ENCODE measurements around the gene SMOC2. TPM values are rescaled to one million over a fixed set of nuclear protein-coding genes. Genes with fewer than 3 reads are reported as not detected.
A peak's percentile ranks its signal among the peaks of the same experiment; 100 is the strongest.

SMOC2 gene
- total and polyA plus RNA-seq, 3 experiments from 2014 or later = not detected

DNA sequence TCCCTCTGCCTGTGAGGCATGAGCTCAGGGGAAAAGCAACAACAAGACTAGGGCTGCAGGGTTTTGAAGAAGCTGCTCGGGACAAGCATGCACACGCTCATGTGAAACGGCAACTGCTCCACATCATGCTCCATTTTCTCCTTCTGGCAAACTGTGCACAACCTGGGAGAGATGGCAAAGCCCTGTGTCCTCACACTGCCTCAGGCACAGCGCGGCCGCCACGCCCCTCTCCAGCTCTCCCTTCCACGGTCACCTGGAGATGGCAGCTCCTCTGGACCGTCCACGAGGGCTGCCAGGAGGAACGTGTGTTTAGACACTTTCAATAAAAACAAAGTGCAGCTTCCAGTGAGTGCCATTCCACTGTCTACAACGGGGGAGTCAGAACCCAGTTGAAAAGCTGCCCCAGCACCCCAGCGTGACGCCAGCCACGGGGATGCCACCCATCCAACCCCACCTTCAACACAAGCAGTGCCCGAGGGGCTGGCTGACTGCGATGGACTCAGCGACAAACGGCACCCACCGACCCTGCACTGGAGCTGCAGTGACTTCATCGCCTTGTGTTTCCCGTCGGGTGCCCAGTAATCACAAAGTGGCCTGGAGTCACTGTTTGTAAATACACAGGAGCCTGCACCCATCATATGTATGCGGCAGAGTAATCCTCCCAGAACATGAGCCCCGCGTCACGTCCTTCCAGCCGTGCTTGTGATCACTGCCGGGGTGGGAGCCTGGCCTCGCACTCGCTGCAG is 16.1 kb downstream of the SMOC2 start:
- CTCF ChIA-PET = no interaction called here
- H3K27ac ChIP-seq (ENCODE audit: low read depth, low read length) = no peak overlapping the region
- no peak overlapping the region for H3K27ac Mint-ChIP-seq
- H3K4me3 ChIP-seq (ENCODE audit: low read length) = no peak overlapping the region
- H3K4me1 Mint-ChIP-seq = no peaks in the 10 kb centered on the region
- no peaks in the 10 kb centered on the region for H3K27me3 ChIP-seq (ENCODE audit: insufficient read depth, low read length, poor library complexity, severe bottlenecking)
- H3K9me3 ChIP-seq (ENCODE audit: low read length) = no peaks in the 10 kb centered on the region
- DNase-seq = no peak
- H3K36me3 ChIP-seq (ENCODE audit: insufficient read depth, low read length) = no peaks in the 10 kb centered on the region
- peaks cover 0 to 2% (median 0%) of the 10 kb centered on the region in 5 donors for H3K9me3 Mint-ChIP-seq
- H3K4me1 ChIP-seq (ENCODE audit: insufficient read depth, low read length) = no peaks in the 10 kb centered on the region
- H3K36me3 Mint-ChIP-seq = peaks cover 0 to 1% (median 0%) of the 10 kb centered on the region in 3 donors
- H3K4me3 Mint-ChIP-seq = no peak overlapping the region
- H3K27me3 Mint-ChIP-seq = peaks cover 7 to 11% of the 10 kb centered on the region in 2 donors
- POLR2A ChIA-PET = no interaction called here

DNA sequence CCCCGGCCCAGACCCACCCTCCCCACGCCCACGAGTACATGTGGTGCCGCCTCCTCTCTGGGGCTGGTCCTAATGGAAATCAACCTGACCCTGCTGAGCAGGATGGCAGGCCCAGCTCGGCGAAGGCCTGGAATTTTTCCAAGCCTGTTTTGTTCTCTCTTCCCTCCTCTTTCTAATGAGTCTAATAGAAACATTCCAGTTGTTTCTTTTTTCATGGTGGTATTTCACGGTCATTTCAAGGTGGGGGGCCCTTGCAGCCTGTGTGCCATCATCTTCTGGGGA is 16.6 kb downstream of the SMOC2 start:
- Histone ChIP-seq H3K27me3 (ENCODE audit: insufficient read depth, low read length, poor library complexity, severe bottlenecking) (no peaks in the 10 kb centered on the region), H3K27ac (ENCODE audit: low read depth, low read length) (no peak overlapping the region), H3K9me3 (ENCODE audit: low read length) (no peaks in the 10 kb centered on the region), H3K4me3 (ENCODE audit: low read length) (no peak overlapping the region), H3K4me1 (ENCODE audit: insufficient read depth, low read length) (no peaks in the 10 kb centered on the region), H3K36me3 (ENCODE audit: insufficient read depth, low read length) (no peaks in the 10 kb centered on the region)
- ChIA-PET POLR2A (no interaction called here), CTCF (no interaction called here)
- no peak overlapping the region for H3K27ac Mint-ChIP-seq
- H3K36me3 Mint-ChIP-seq = peaks cover 0 to 1% (median 0%) of the 10 kb centered on the region in 3 donors
- no peak overlapping the region for H3K4me3 Mint-ChIP-seq
- DNase-seq = no peak
- H3K9me3 Mint-ChIP-seq = peaks cover 0 to 2% (median 0%) of the 10 kb centered on the region in 5 donors
- peaks cover 9 to 11% of the 10 kb centered on the region in 2 donors for H3K27me3 Mint-ChIP-seq
- H3K4me1 Mint-ChIP-seq = no peaks in the 10 kb centered on the region

DNA sequence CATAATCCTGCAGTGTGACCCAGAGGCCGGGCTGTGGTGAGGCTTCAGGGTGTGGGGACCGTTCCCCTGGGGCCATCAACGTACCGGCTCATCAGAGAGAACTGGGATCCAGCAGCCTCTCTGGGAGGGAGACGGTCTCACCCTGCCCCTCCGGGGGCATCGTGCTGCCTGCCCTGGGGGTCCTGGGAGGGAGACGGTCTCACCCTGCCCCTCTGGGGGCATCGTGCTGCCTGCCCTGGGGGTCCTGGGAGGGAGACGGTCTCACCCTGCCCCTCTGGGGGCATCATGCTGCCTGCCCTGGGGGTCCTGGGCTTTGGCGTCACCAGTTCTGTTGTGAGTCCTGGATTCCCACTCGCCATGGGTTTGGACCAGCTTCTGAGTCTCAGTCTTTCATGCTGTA is 17.1 kb downstream of the SMOC2 start:
- Histone ChIP-seq H3K4me3 (ENCODE audit: low read length) (no peak overlapping the region), H3K27ac (ENCODE audit: low read depth, low read length) (no peak overlapping the region), H3K27me3 (ENCODE audit: insufficient read depth, low read length, poor library complexity, severe bottlenecking) (no peaks in the 10 kb centered on the region), H3K9me3 (ENCODE audit: low read length) (no peaks in the 10 kb centered on the region), H3K4me1 (ENCODE audit: insufficient read depth, low read length) (no peaks in the 10 kb centered on the region), H3K36me3 (ENCODE audit: insufficient read depth, low read length) (no peaks in the 10 kb centered on the region)
- Mint-ChIP-seq H3K9me3 (peaks cover 0 to 2% (median 0%) of the 10 kb centered on the region in 5 donors), H3K4me1 (no peaks in the 10 kb centered on the region), H3K36me3 (peaks cover 0 to 1% (median 0%) of the 10 kb centered on the region in 3 donors), H3K27ac (no peak overlapping the region), H3K27me3 (peaks cover 11% of the 10 kb centered on the region in 2 donors), H3K4me3 (no peak overlapping the region)
- DNase-seq = no peak
- ChIA-PET CTCF (no interaction called here), POLR2A (no interaction called here)

DNA sequence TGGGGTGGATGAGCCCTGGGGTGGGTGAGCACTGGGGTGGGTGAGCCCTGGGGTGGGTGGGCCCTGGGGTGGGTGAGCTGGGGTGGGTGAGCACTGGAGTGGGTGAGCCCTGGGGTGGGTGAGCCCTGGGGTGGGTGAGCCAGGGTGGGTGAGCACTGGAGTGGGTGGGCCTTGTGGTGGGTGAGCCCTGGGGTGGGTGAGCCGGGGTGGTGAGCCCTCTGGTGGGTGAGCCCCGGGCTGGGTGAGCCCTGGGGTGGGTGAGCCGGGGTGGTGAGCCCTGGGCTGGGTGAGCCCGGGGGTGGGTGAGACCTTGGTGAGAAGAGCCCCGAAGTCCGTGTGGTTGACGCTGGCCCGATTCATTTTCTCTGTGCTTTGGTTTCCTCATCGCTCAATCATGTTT is 18.6 kb downstream of the SMOC2 start:
- Histone ChIP-seq H3K4me3 (ENCODE audit: low read length) (no peak overlapping the region), H3K27ac (ENCODE audit: low read depth, low read length) (no peak overlapping the region), H3K27me3 (ENCODE audit: insufficient read depth, low read length, poor library complexity, severe bottlenecking) (no peaks in the 10 kb centered on the region), H3K9me3 (ENCODE audit: low read length) (no peaks in the 10 kb centered on the region), H3K36me3 (ENCODE audit: insufficient read depth, low read length) (no peaks in the 10 kb centered on the region), H3K4me1 (ENCODE audit: insufficient read depth, low read length) (no peaks in the 10 kb centered on the region)
- DNase-seq = no peak
- Mint-ChIP-seq H3K4me3 (no peak overlapping the region), H3K4me1 (no peaks in the 10 kb centered on the region), H3K36me3 (no peaks in the 10 kb centered on the region), H3K27ac (no peak overlapping the region), H3K27me3 (peaks cover 6 to 11% of the 10 kb centered on the region in 2 donors), H3K9me3 (peaks cover 0 to 2% (median 0%) of the 10 kb centered on the region in 5 donors)
- ChIA-PET CTCF (no interaction called here), POLR2A (no interaction called here)

DNA sequence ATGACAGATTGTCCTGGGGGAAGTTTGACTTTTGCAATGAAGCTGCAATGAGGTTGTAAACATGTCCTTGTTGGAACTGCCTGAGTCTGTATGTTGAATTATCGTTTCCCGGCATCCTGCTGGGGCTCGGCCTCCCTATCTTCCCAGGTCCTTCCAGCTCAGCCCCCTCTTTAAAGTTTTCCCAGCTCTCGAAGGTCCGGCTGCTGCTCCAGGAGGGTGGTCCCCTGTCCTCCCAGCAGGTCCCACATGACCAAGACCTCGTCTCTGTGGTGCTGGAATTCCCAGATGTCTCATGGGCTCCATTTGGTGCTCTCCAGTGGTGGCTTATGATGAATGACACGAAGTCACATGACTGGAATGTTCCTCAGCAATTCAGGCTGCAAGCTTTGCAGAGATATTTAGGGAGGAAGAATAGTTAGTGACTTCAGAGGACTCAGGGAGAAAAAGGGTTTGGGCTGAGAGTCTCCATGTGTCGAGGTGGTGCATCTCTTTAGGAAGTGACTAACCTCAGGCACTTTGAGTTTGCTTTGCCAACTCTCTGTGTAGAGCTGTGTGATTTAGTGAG is 21.4 kb downstream of the SMOC2 start:
- Histone ChIP-seq H3K27ac (ENCODE audit: low read depth, low read length) (no peak overlapping the region), H3K9me3 (ENCODE audit: low read length) (no peaks in the 10 kb centered on the region), H3K4me1 (ENCODE audit: insufficient read depth, low read length) (no peaks in the 10 kb centered on the region), H3K36me3 (ENCODE audit: insufficient read depth, low read length) (no peaks in the 10 kb centered on the region), H3K4me3 (ENCODE audit: low read length) (no peak overlapping the region), H3K27me3 (ENCODE audit: insufficient read depth, low read length, poor library complexity, severe bottlenecking) (no peaks in the 10 kb centered on the region)
- ChIA-PET POLR2A (no interaction called here), CTCF (interaction anchor here (1.4 kb wide), 1 partner anchor 12 kb away, joined by 3 read pairs; no protein-coding TSS in a partner anchor)
- H3K27ac Mint-ChIP-seq = peak overlapping the region in 1 of 8 donors; percentile 17
- H3K27me3 Mint-ChIP-seq = peaks cover 6 to 8% of the 10 kb centered on the region in 2 donors
- no peaks in the 10 kb centered on the region for H3K36me3 Mint-ChIP-seq
- no peak overlapping the region for H3K4me3 Mint-ChIP-seq
- DNase-seq = no peak
- no peaks in the 10 kb centered on the region for H3K4me1 Mint-ChIP-seq
- peaks cover 0 to 2% (median 0%) of the 10 kb centered on the region in 5 donors for H3K9me3 Mint-ChIP-seq

DNA sequence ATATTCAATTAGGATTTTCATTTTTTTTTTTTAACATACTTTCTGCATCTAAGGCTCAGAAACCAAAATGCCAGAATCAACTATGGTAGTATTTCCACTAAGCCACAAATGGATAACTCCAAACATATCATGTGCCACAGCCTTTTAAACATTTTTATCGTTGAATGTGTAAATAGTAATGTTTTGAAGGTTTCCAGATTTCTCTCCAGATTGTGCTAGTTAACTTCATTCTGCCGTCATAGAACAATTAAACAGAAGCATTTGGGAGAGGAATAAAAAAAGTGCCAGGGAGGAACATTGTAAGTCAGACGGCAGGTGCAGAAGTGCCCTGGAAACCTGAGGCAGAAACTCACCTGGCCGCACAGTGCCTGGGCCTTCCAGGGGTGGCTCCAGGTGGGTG is 23.6 kb downstream of the SMOC2 start:
- Mint-ChIP-seq H3K4me1 (no peaks in the 10 kb centered on the region), H3K9me3 (no peaks in the 10 kb centered on the region), H3K4me3 (no peak overlapping the region), H3K36me3 (no peaks in the 10 kb centered on the region), H3K27ac (no peak overlapping the region), H3K27me3 (peaks cover 3 to 8% of the 10 kb centered on the region in 2 donors)
- H3K27ac ChIP-seq (ENCODE audit: low read depth, low read length) = no peak overlapping the region
- no peaks in the 10 kb centered on the region for H3K9me3 ChIP-seq (ENCODE audit: low read length)
- H3K27me3 ChIP-seq (ENCODE audit: insufficient read depth, low read length, poor library complexity, severe bottlenecking) = no peaks in the 10 kb centered on the region
- no peak overlapping the region for H3K4me3 ChIP-seq (ENCODE audit: low read length)
- CTCF ChIA-PET = no interaction called here
- POLR2A ChIA-PET = no interaction called here
- H3K4me1 ChIP-seq (ENCODE audit: insufficient read depth, low read length) = no peaks in the 10 kb centered on the region
- H3K36me3 ChIP-seq (ENCODE audit: insufficient read depth, low read length) = no peaks in the 10 kb centered on the region
- no peak for DNase-seq

DNA sequence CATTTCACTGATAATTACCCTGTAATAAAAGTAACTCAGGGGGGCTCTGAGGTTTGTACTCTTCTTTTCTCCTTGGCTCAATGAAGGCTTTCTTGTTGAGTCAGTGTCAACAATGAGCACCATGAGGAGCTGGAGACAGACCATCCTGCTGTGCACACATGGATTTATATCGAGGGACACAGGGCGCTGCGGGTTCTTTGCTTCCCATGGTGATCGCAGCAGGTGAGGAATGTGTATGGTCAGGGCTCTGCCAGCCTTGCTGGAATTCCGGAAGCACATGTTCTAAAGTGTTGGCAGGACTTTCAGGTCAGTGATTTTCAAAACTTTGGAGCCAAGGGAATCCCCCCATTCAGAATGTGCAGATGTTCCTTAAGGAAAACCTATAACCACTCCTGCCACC is 27.1 kb downstream of the SMOC2 start:
- no peaks in the 10 kb centered on the region for H3K36me3 ChIP-seq (ENCODE audit: insufficient read depth, low read length)
- DNase-seq = no peak
- ChIA-PET POLR2A (no interaction called here), CTCF (no interaction called here)
- Mint-ChIP-seq H3K36me3 (no peaks in the 10 kb centered on the region), H3K4me1 (no peaks in the 10 kb centered on the region), H3K4me3 (no peak overlapping the region), H3K27ac (no peak overlapping the region), H3K9me3 (no peaks in the 10 kb centered on the region), H3K27me3 (peaks cover 0 to 4% of the 10 kb centered on the region in 2 donors)
- no peak overlapping the region for H3K27ac ChIP-seq (ENCODE audit: low read depth, low read length)
- no peaks in the 10 kb centered on the region for H3K27me3 ChIP-seq (ENCODE audit: insufficient read depth, low read length, poor library complexity, severe bottlenecking)
- no peak overlapping the region for H3K4me3 ChIP-seq (ENCODE audit: low read length)
- H3K4me1 ChIP-seq (ENCODE audit: insufficient read depth, low read length) = no peaks in the 10 kb centered on the region
- H3K9me3 ChIP-seq (ENCODE audit: low read length) = no peaks in the 10 kb centered on the region

DNA sequence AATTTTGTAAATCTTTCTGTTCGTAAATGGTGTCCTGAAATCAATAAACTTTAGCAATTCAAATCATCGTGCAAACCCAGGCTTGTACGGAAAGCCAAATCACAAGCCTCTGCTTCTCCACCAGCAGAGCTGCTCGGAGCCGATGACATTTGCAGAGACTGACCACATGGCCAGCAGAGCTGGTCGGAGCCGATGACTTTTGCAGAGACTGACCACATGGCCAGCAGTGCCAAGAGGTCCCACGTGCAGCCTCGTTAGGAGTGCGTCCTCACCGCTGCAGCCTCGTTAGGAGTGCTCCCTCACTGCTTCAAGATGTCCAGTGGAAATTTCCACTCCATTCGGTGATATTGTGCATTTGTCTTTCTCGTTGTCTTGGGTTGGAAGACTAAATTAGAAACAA is 28.5 kb downstream of the SMOC2 start:
- Histone ChIP-seq H3K27ac (ENCODE audit: low read depth, low read length) (no peak overlapping the region), H3K9me3 (ENCODE audit: low read length) (no peaks in the 10 kb centered on the region), H3K4me3 (ENCODE audit: low read length) (no peak overlapping the region), H3K4me1 (ENCODE audit: insufficient read depth, low read length) (no peaks in the 10 kb centered on the region), H3K36me3 (ENCODE audit: insufficient read depth, low read length) (no peaks in the 10 kb centered on the region), H3K27me3 (ENCODE audit: insufficient read depth, low read length, poor library complexity, severe bottlenecking) (no peaks in the 10 kb centered on the region)
- Mint-ChIP-seq H3K36me3 (no peaks in the 10 kb centered on the region), H3K27ac (no peak overlapping the region), H3K9me3 (no peaks in the 10 kb centered on the region), H3K4me3 (no peak overlapping the region), H3K4me1 (no peaks in the 10 kb centered on the region), H3K27me3 (peaks cover under 1 to 4% of the 10 kb centered on the region in 2 donors)
- ChIA-PET CTCF (no interaction called here), POLR2A (no interaction called here)
- no peak for DNase-seq
